ENCODE data around the gene TSHZ1.

The TSHZ1 gene

GRCh38 chr18:75290737-75291358 is 80.3 kb downstream of the TSHZ1 start:
- in situ Hi-C loops (cut with HindIII; ENCODE audit: low pct_ligation_motif_present, low sequenced_read_pairs), result no loop called here
- Histone ChIP-seq H3K27me3 (replicated peaks) (no peaks in the 10 kb centered on the region), H3K27ac (no peak overlapping the region), H3K36me3 (replicated peaks) (no peaks in the 10 kb centered on the region), H3K4me3 (ENCODE audit: low read depth, low read length) (no peak overlapping the region)
- TF ChIP-seq CTCF (IDR thresholded peaks at IDR 0.05; ENCODE audit: low read depth, low read length, missing control alignments), result no peak
- DNase-seq, result no peak

- no peak for TF ChIP-seq CTCF (IDR thresholded peaks at IDR 0.05; ENCODE audit: low read depth, low read length, missing control alignments)
- in situ Hi-C loops (cut with HindIII; ENCODE audit: low pct_ligation_motif_present, low sequenced_read_pairs), result no loop called here
- DNase-seq, result no peak
- no peaks in the 10 kb centered on the region for H3K27me3 ChIP-seq (replicated peaks)
- no peaks in the 10 kb centered on the region for H3K36me3 ChIP-seq (replicated peaks)
- H3K4me3 ChIP-seq (ENCODE audit: low read depth, low read length), result no peak overlapping the region
- no peak overlapping the region for H3K27ac ChIP-seq
Observed at GRCh38 chr18:75291460-75291859, 80.9 kb downstream of the TSHZ1 start.

GRCh38 chr18:75293591-75293990 is 83.0 kb downstream of the TSHZ1 start:
- DNase-seq, result peak; percentile 3
- H3K36me3 ChIP-seq (replicated peaks), result no peaks in the 10 kb centered on the region
- no peak overlapping the region for H3K27ac ChIP-seq

GRCh38 chr18:75297731-75298130 is 87.1 kb downstream of the TSHZ1 start:
- no peak for TF ChIP-seq CTCF (IDR thresholded peaks at IDR 0.05; ENCODE audit: low read depth, low read length, missing control alignments)
- Histone ChIP-seq H3K36me3 (replicated peaks) (no peaks in the 10 kb centered on the region), H3K27me3 (replicated peaks) (no peaks in the 10 kb centered on the region), H3K4me3 (ENCODE audit: low read depth, low read length) (no peak overlapping the region), H3K27ac (no peak overlapping the region)
- in situ Hi-C loops (cut with HindIII; ENCODE audit: low pct_ligation_motif_present, low sequenced_read_pairs), result no loop called here
- no peak for DNase-seq

More at GRCh38 chr18:75293591-75293990, 83.0 kb downstream of the TSHZ1 start:
- H3K27me3 ChIP-seq (replicated peaks), result no peaks in the 10 kb centered on the region
- in situ Hi-C loops (cut with HindIII; ENCODE audit: low pct_ligation_motif_present, low sequenced_read_pairs), result no loop called here
- no peak overlapping the region for H3K4me3 ChIP-seq (ENCODE audit: low read depth, low read length)
- TF ChIP-seq CTCF (IDR thresholded peaks at IDR 0.05; ENCODE audit: low read depth, low read length, missing control alignments), result no peak

GRCh38 chr18:75304678-75305557 is 94.3 kb downstream of the TSHZ1 start:
- TF ChIP-seq CTCF (IDR thresholded peaks at IDR 0.05; ENCODE audit: low read depth, low read length, missing control alignments), result no peak
- Histone ChIP-seq H3K27ac (no peak overlapping the region), H3K36me3 (replicated peaks) (no peaks in the 10 kb centered on the region), H3K4me3 (ENCODE audit: low read depth, low read length) (no peak overlapping the region), H3K27me3 (replicated peaks) (no peaks in the 10 kb centered on the region)
- in situ Hi-C loops (cut with HindIII; ENCODE audit: low pct_ligation_motif_present, low sequenced_read_pairs), result no loop called here
- no peak for DNase-seq
